HG02763 (cell line): ENCODE results near the gene CLTRN.

Experiments used
- ATAC-seq: cut with Tn5 transposase; IDR thresholded peaks from one replicate; pipeline ENCODE4 v1.9.1; 2021; ENCODE audit warnings: mild to moderate bottlenecking, moderate library complexity; ENCODE audit not compliant: unreplicated experiment

Gene CLTRN

DNA sequence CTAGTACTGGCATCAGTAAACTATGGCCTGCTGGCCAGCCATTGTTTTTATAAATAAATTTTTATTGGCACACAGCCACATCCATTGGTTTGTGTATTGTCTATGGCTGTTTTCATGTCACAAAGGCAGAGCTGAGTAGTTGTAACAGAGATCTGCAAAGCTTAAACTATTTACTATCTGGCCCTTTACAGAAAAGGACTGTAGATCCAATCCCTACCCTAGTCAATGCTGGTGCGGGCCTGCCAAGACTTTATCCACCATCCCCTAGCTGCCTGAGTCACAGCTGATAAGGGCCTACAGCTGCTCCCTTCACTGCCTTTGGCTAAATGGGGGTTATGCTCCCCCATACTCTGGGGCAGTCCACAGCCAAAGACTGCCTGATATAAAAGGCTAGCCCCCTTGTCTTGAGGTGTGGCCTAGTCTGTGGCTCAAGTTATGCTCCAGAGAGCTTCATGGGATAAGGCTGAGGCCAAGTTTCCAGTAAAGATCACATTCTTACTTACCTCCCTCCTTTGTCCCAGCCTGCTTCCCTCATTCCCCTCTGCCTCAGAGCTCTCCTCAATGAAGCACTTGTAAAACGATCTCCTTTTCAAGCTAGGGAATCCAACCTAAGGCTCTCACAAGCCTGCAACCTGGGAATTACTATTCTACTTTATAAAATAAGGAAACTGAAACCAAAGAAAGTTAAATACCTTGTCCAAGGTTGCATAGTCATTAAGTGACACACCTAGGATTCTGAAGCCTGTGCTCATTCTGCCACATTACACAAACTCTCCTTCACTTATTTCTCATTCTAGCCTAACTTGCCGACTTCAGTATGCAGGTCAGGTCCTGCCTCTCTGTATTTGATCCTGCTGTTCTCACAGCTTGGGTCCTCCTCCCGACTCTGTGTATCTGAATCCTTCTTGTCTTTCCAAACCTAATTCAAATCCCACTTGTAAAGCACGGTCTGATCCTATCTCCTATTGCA is 84.5 kb downstream of the CLTRN start:
- ATAC-seq, result no peak
